Measurements from ENCODE around the gene PRRG3.

Gene PRRG3

GRCh38 chrX:151722241-151722846 lies 27.1 kb downstream of the PRRG3 start:
- TF ChIP-seq ZNF274 (IDR thresholded peaks at IDR 0.05; ENCODE audit: low read depth, low read length), result no peak
- H3K4me3 ChIP-seq (ENCODE audit: low read length), result no peak overlapping the region

- no peak overlapping the region for H3K4me3 ChIP-seq (ENCODE audit: low read length)
- TF ChIP-seq ZNF274 (IDR thresholded peaks at IDR 0.05; ENCODE audit: low read depth, low read length), result no peak
Measured at GRCh38 chrX:151723156-151723760, 28.0 kb downstream of the PRRG3 start.

GRCh38 chrX:151724563-151725337 lies 29.5 kb downstream of the PRRG3 start:
- H3K4me3 ChIP-seq (ENCODE audit: low read length), result no peak overlapping the region

GRCh38 chrX:151725338-151725614 lies 30.0 kb downstream of the PRRG3 start:
- no peak overlapping the region for H3K4me3 ChIP-seq (ENCODE audit: low read length)
- no peak for TF ChIP-seq ZNF274 (IDR thresholded peaks at IDR 0.05; ENCODE audit: low read depth, low read length)

More at GRCh38 chrX:151724563-151725337, 29.5 kb downstream of the PRRG3 start:
- no peak for TF ChIP-seq ZNF274 (IDR thresholded peaks at IDR 0.05; ENCODE audit: low read depth, low read length)

- no peak overlapping the region for H3K4me3 ChIP-seq (ENCODE audit: low read length)
- no peak for TF ChIP-seq ZNF274 (IDR thresholded peaks at IDR 0.05; ENCODE audit: low read depth, low read length)
Measured at GRCh38 chrX:151726751-151727150, 31.5 kb downstream of the PRRG3 start.

- H3K4me3 ChIP-seq (ENCODE audit: low read length), result no peak overlapping the region
- TF ChIP-seq ZNF274 (IDR thresholded peaks at IDR 0.05; ENCODE audit: low read depth, low read length), result no peak
Measured at GRCh38 chrX:151727346-151727745, 32.1 kb downstream of the PRRG3 start.

- no peak for TF ChIP-seq ZNF274 (IDR thresholded peaks at IDR 0.05; ENCODE audit: low read depth, low read length)
- H3K4me3 ChIP-seq (ENCODE audit: low read length), result no peak overlapping the region
Measured at GRCh38 chrX:151729056-151729725, 33.9 kb downstream of the PRRG3 start.

- no peak for TF ChIP-seq ZNF274 (IDR thresholded peaks at IDR 0.05; ENCODE audit: low read depth, low read length)
- H3K4me3 ChIP-seq (ENCODE audit: low read length), result no peak within 1 kb of the TSS
Measured at GRCh38 chrX:151734446-151734845, 39.2 kb downstream of the PRRG3 start, which contains the start of gene CNGA2. TSS of gene CNGA2 (plus strand) at chrX:151734746. CDS start at chrX:151738484, 3,738 bp downstream.

GRCh38 chrX:151735219-151735618 lies 40.0 kb downstream of the PRRG3 start:
- H3K4me3 ChIP-seq (ENCODE audit: low read length), result no peak overlapping the region
- no peak for TF ChIP-seq ZNF274 (IDR thresholded peaks at IDR 0.05; ENCODE audit: low read depth, low read length)

GRCh38 chrX:151736685-151737084 lies 41.4 kb downstream of the PRRG3 start:
- no peak for TF ChIP-seq ZNF274 (IDR thresholded peaks at IDR 0.05; ENCODE audit: low read depth, low read length)
- no peak overlapping the region for H3K4me3 ChIP-seq (ENCODE audit: low read length)

- no peak for TF ChIP-seq ZNF274 (IDR thresholded peaks at IDR 0.05; ENCODE audit: low read depth, low read length)
- no peak overlapping the region for H3K4me3 ChIP-seq (ENCODE audit: low read length)
Measured at GRCh38 chrX:151737494-151737893, 42.2 kb downstream of the PRRG3 start.

GRCh38 chrX:151738751-151739150 lies 43.5 kb downstream of the PRRG3 start:
- TF ChIP-seq ZNF274 (IDR thresholded peaks at IDR 0.05; ENCODE audit: low read depth, low read length), result no peak

GRCh38 chrX:151741606-151742005 lies 46.3 kb downstream of the PRRG3 start:
- no peak for TF ChIP-seq ZNF274 (IDR thresholded peaks at IDR 0.05; ENCODE audit: low read depth, low read length)
- no peak overlapping the region for H3K4me3 ChIP-seq (ENCODE audit: low read length)

More at GRCh38 chrX:151738751-151739150, 43.5 kb downstream of the PRRG3 start:
- no peak overlapping the region for H3K4me3 ChIP-seq (ENCODE audit: low read length)

- no peak overlapping the region for H3K4me3 ChIP-seq (ENCODE audit: low read length)
- TF ChIP-seq ZNF274 (IDR thresholded peaks at IDR 0.05; ENCODE audit: low read depth, low read length), result no peak
Measured at GRCh38 chrX:151742311-151742710, 47.1 kb downstream of the PRRG3 start.

All from GM08714 (cell line).